GM21737 (cell line): ENCODE data around the gene QKI.
"Not testable (repeated sequence)": the region's sequence is repeated elsewhere in the genome, so short reads cannot be mapped to it uniquely, and the experiment has no call there.

Source experiments
- ATAC-seq: cut with Tn5 transposase; IDR thresholded peaks from one replicate; pipeline ENCODE4 v1.9.1; 2021; ENCODE audit warnings: mild to moderate bottlenecking, moderate library complexity; ENCODE audit not compliant: unreplicated experiment

The QKI gene

DNA sequence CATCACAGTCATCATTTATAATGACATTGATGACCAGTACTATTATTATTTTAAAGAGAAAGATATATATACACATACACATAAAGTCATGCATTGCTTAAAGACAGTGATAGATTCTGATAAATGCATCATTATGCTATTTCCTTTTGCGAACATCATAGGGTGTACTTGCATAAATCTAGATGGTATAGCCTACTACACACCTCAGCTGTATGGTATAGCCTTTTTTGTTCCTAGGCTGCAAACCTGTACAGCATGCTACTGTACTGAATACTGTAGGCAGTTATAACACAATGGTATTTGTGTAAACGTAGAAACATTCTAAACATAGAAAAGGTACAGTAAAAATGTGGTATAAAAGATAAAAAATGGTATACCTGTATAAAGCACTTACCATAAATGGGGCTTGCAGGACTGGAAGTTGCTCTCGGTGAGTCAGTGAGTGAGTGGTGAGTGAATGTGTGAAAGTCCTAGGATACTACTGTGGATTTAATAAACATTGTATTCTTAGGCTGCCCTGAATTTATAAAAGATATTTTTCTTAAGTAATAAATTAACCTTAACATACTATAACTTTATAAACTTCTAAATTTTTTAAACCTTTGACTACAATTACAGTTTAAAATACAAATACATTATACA, 23.9 kb downstream of the QKI start:
- no peak for ATAC-seq

DNA sequence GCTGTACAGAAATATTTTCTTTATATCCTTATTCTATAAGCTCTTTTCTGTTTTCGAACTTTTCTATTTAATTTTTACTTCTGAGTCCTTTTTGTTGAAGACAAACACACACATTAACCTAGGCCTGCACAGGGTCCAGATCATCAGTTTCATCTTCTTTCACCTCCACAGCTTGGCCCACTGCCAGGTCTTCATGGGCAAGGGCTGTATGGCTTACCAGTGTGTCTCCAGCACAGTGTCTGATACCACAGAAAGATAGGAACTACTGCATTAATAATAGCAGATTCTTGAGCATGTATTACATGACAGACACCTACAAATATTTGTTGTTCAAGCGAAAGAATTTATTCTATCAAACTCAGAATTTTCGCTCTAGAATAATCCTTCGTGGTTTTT, 24.4 kb downstream of the QKI start:
- ATAC-seq = no peak

DNA sequence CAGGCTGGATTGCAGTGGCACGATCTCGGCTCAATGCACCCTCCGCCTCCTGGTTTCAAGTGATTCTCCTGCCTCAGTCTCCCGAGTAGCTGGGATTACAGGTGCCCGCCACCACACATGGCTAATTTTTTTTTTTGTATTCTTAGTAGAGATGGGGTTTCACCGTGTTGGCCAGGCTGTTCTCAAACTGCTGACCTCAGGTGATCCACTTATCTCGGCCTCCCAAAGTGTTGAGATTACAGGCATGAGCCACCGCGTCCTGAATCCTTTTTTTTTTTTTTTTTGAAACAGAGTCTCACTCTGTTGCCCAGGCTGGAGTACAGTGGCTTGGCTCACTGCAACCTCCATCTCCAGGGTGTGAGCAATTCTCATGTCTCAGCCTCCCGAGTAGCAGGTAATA, 24.9 kb downstream of the QKI start:
- not testable (repeated sequence) for ATAC-seq

DNA sequence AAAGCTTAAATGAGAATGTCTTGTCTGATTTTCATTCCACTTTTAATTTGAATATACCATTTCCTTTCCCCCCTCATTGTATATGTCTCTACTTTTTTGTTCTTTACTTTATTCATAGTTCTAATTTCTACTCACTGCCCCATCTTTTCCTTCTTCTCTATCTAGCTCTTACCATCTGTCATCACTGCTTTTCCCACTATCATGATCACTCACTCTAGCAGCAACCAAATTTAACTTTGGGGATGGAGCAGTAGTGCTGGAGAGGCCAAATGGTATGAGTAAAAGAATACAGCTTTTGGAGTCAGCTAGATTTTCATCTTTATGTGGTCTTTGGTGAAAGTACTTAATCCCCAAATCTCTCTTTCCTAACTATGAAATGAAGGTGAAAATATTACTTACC, 25.5 kb downstream of the QKI start:
- no peak for ATAC-seq

DNA sequence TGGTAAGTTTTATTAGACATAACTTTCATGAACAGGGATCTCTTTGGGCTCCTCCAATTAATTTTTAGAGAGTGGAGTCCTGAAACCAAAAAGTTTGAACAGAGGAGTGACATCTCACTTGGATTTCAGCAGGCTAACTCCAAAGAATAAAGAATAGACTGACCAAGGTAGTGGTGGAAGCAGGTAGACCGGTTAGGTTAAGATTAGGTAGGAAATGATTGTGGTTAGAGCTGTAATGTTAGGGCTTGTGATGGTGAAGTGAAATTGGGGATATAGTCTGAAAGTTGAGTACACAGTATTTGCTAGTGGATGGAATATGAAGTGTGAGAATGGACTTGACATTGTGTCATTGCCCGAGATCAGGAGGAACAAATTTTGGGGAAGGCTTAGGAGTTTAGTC, 27.8 kb downstream of the QKI start:
- ATAC-seq = no peak

DNA sequence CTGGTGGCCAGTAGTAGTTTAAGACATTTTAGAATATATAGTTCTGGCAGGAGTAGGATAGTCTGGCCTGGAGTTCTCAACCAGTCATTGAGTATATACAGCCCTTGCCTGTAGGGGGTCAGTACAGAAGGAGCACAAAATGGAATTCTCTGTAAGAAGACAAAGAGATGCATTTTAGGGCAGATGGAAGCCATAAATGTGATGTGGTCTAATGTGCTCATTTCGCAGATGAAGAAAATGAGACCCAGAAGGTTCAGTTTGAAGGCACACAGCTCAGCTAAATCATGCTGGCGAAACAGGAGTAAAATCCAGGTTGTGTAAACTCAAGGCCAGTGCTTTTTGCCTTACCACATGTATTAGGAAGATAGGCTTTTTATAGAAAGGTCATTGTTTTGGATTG, 29.6 kb downstream of the QKI start:
- ATAC-seq = no peak

DNA sequence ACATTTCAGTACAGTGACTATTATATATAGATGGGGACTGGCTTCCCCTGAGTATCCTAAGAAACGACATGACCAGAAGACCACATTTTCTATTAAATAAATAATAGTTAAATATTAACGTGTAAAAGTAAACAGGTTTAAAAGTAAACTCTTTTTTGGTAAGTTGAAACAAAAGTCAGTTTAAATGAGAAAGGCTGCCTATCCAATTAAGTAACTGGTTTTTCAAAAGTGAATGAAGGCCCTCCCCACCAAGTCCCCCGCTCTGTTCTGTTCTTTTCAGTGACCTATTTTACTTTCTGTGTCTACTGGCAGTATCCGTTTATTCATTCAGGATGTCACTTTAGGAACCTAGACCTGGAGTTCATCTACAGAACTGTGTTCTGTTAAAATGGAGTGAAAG, 32.0 kb downstream of the QKI start:
- ATAC-seq = no peak

DNA sequence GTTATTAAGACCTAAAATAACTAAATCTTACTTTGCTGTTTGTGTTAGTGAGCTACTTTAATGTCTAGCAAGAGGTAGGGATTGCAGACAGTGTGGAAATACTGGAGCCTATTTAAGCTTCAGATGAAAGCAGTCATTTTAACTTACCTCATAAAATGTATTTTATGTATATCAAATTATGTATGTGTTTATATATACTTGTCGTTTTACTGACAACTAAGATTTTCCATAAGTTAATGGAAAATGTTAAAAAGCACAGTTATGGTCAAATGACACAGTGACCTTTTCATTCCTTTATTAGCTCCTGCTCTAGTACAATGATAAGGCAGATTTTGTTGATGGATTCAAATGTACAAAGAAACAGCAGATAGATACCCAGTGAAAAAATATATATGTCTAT, 34.6 kb downstream of the QKI start:
- no peak for ATAC-seq

DNA sequence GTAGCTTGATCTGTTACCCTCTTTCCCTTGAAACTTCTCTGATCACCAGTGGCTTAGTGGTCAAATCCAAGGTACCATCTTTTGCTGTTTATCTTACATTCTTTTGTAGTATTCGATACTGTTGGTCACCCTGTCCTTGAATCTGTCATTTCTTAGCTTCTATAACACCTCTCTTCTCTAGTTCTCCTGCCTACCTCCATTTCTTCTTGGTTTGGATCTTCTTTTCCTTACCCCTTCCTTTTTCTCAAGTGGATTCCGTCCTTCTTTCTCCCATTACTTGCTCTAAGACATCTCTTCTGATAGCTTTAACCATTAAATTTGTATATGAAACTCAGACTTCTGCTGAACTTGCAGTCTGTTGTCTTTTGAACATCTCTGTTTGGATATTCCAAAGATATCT, 39.9 kb downstream of the QKI start:
- no peak for ATAC-seq

DNA sequence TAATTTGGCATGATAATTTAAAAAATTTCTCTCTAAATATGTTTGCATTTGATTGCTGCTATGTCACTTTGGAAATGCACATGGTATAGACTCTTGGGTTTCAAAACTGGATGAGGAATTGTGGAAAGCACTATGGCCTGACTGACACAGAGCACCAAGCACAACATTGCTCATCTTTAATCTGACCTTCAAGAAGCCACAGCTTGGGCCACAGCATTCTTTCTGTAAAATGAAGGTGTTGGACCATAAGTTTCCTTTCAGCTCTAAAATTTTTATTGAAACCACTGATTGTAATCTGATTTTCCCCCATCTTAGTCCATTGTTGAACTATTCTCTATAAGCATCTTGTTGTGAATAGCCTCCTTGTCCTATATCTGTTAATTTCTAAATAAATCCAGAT, 41.0 kb downstream of the QKI start:
- ATAC-seq = no peak

DNA sequence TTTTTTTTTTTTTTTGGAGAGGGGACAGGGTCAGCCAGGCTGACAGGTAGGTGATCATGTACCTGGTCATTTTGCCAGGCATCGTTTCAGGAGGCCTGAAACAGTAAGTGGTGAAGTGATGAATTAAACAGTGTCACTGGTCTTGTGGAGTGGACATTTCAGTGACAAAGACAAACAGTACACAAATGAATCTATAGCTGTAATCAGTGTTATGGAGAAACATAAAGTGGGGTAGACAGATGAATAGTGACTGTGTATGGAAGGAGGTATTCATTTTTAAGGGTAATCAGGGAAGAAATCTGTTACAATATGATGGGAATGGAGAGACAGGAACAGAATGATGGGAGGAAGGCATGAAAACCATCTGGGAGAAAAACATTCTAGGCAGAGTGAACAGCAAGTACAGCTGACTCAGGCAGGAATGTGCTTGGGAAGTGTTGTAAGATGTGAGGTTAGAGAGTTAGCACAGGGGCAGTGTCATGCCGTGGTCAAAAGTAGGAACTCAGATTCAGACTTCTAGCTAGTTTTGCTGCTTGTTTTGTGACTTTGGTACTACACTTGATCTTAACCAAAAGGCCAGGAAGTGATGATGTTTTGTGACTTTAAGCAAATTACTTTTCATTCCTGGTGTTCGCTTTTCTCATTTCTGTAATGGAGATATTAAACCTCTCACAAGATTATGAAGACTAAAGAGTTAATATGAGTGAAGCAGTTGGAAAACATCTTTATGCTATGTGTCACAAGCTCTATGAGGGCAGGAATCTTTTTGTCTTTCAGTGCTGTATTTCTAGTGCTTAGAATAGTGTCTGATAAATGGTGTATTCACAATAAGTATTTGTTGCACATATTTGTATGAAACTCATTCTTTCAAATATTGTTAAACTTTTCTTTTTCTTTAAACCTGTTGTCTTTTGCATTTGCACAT, 43.4 kb downstream of the QKI start:
- peak; percentile 45 for ATAC-seq

DNA sequence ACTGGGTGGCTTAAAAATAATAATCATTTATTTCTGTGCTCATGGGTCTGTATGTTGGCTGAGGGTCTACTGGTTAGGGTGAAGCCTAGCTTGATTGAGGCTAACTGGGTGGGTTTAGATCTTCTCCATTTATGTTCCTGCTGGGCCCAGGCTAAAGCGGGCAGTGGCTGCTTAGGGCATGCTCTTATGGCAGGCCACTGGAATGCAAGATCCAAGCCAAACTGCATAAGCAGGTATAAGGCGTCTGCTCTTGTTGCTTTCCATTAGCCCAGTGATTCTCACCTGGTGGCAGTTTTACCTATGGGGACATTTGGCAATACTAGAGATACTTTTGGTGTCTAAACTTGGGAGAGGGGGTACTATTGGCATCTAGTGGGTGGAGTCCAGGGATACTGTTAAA, 44.5 kb downstream of the QKI start:
- no peak for ATAC-seq

DNA sequence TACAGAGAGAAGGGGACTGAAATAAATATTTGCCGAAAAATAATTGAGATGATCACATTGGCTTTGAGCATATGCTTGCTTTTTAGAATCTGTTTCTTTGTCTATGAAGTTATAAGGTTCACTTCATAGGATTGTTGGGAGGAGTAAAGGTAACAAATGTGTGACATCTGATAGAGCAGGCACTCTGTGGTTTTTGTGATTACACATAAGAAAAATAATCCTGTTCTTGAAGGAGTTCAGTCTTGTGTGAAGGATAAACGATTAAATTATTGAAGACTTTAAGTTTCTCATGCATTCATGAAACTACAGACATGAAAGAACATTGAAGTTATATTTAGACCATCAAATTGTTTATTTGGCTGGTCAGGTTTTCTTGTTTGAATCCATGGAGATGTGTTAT, 45.0 kb downstream of the QKI start:
- ATAC-seq = no peak

DNA sequence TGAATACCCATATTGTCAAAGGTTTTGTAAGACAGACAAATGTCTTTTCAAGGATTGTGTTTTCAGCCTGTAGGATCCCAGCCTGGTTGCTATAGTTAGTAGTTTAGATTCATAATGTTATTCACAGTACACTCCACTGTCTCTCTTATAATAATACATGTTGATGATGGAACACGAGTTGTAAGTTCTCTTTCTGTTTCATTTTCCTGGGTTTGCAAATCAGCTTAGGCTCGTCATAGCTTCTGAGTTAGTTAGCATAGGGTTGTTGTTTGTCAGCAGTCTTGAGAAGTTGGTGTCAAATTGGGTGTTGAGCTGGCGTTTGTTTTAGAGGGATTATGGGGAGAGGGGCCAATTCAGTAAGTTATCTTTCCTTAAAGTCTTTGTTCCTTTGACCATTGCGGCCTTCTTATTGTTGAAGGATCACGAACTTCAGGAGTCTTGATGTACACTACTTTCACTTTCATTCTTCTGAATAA, 45.8 kb downstream of the QKI start:
- peak; percentile 92 for ATAC-seq

DNA sequence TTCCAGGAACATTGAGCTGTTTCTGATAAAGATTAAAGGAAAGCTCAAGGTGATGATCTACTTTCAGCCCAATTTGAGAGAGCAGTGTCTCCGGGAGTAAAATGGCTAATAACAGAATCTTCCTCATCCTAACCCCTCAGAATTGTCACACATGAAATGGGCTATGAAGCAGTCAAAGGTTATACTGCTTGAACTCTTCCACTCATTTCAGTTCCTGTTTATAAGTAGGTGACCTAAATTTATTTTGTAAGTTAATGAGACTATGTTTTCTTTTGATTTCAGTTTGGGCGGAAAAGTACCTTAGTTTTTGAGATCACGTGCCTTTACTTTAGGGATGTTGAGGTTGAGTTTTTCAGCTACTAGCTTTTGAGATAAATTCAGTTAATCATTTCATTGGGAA, 47.2 kb downstream of the QKI start:
- ATAC-seq = no peak

DNA sequence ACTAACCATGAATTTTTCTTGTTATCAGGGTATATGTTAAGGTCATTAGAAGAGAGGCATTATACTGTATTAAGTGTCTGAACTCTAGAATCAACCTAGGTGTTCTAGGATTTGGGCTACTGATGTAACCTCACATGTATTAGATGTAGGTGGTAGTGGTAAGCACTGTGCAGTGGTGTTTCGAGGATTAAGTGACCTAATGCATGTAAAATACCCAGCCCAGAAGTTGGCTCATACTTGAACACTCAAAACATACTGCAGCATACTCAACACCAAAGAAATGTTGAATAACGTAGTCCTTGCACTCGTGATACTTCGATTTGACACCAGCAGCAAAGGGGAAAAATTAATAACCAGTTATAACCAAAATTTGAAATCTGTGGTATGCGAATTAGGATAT, 48.7 kb downstream of the QKI start:
- ATAC-seq = no peak

DNA sequence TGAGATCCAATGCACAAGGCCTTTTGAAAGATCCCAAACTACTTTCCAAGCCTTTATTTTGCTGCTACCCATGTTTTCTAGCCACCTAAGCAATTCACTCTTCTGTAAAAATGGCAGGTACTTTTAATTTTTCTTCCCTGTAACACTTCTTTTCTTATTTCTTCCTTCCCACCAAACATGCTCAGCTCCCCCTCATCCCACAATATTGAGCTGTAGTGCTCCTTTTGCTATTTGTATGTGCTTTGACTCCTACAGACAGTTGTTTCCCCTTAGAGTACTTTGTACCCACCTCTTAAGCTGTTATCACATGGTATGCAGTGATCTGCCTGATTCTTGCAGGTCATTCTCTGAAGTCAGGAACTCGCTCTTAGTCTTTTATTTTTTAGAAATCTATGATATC, 49.3 kb downstream of the QKI start:
- ATAC-seq = no peak

DNA sequence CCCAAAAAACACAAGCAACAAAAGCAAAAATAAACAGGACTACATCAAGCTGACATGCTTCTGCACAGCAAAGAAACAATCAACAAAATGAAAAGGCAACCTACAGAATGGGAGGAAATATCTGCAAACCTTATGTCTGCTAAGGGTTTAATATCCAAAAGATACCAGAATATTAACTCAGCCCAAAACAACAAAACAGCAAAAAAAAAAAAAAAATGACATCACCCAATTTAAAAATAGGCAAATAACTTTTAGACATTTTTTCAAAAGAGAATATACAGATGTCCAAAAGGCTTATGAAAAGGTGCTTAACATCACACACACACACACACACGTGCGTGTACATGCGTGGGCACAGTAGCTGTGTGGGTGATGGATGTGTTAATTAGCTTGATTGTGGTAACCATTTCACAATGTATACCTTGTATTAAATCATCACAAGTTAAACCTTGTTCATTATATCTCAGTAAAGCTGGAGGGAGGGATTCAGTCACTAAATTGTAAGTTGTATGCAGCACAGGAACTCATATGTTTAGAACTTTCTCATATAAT, 52.4 kb downstream of the QKI start:
- no peak for ATAC-seq

DNA sequence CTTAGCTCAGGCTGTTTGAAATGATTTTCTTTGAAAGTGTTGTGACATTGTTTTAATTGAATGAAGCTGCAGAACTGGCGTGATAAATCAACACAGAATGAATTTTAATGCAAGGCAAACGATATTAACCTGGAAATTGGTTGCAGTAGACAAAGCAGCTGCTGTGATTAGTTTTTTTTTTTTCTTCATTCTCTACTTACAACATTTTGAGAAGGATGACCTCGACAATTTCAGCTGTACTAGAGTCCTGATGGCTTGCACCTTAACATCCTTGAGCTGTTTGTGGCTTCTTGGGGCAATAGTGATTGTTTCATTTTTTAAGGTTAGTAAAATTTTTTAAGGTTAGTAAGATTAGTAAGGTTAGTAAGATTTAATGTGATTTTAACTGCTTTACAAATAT, 54.2 kb downstream of the QKI start:
- no peak for ATAC-seq

DNA sequence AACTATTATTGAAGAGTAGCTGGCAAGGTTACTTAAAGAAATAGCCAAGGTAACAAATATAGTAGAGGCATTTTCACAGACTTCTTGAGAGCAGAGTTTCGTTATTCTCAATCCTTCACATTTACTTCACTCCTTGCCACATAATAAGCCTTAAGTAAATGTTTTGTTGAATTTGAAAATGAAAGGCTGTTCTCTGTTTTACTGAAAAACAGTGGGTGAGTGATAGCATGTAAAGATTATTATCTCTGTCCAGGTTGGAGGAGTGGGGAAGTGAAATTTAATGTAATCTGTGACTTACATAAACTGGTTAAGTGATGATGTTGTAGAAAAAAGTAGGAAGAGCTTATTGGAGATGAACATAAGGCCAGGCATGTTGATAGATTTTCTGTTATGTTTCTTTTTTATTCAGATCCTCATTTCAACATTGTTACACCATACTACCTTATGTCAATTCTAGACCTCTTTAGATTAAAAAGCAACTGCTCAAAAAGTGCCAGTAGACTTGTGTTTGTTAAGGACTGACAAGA, 55.0 kb downstream of the QKI start:
- ATAC-seq = no peak

DNA sequence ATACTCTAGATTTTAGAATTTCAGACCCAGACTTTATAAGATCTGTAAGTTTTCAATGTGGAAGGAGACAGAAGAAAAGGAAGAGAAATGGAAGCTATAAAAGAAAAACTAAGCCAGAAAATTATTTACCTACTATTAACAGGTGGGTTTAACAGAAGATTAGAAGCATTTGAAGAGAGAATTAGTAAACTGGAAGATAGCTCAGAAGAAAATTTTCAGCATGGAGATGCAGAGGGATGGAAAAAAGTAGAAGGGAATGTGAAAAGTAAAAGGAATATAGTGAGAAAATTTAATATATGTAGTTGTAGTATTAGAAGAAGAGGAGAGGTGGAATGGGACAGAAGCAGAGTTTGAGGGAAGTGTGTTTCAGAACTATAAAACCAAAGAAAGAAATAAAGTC, 56.1 kb downstream of the QKI start:
- ATAC-seq = no peak

DNA sequence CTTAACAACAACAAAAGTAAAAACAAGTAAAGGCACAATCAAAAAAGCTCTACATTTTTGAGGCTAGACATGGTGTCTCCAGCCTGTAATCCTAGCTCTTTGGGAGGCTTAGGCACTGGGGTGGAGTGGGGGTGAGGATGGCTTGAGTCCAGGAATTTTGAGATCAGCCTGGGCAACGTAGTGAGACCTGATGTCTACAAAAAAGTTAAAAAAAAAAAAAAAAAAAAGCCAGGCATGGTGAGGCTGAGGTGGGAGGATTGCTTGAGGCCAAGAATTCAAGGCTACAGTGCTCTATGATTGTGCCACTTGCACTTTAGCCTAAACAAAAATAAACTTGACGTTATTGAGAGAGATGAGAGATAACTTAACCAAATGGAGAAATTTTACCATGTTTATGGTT, 60.1 kb downstream of the QKI start:
- no peak for ATAC-seq
